HuH-7 (cell line): Measurements from ENCODE around the gene DRC1.

Experiments used
- DNase-seq: peaks from one replicate; pipeline ENCODE4 v3.0.0; 2011; ENCODE audit warnings: low spot score

DRC1 gene

GRCh38 chr2:26493566-26493965 lies 91.8 kb downstream of the DRC1 start:
- DNase-seq, result no peak

- no peak for DNase-seq
Measured at GRCh38 chr2:26494199-26494598, 92.5 kb downstream of the DRC1 start.

GRCh38 chr2:26494891-26495290 lies 93.2 kb downstream of the DRC1 start:
- DNase-seq, result no peak

GRCh38 chr2:26495705-26496297 lies 94.1 kb downstream of the DRC1 start:
- no peak for DNase-seq

GRCh38 chr2:26500406-26500805 lies 98.7 kb downstream of the DRC1 start:
- no peak for DNase-seq

GRCh38 chr2:26503231-26503880 lies 101.6 kb downstream of the DRC1 start:
- peak; percentile 98 for DNase-seq

GRCh38 chr2:26504002-26504401 lies 102.3 kb downstream of the DRC1 start:
- DNase-seq, result peak; percentile 23

- no peak for DNase-seq
Measured at GRCh38 chr2:26506279-26506678, 104.6 kb downstream of the DRC1 start.
